Measurements from ENCODE around the gene SPTB. TPM values are rescaled to one million over a fixed set of nuclear protein-coding genes. Genes with fewer than 3 reads are reported as not detected.

Gene SPTB
- total and polyA plus RNA-seq, 10 of the 15 experiments (the other 5 are each of a cell fraction or from before 2014, with no cell fraction given) = under 0.01 to 0.04 (median 0.02) TPM; not detected in 4

GRCh38 chr14:64706593-64707193 lies 173.0 kb downstream of the SPTB start:
- H3K9ac ChIP-seq (ENCODE audit: control insufficient read depth, insufficient read depth, low read length) = no peak overlapping the region
- in situ Hi-C loops (cut with MboI) (no loop called here), intact Hi-C loops (cut with micrococcal nuclease; ENCODE audit: unreplicated experiment) (no loop called here)
- no peak overlapping the region for H3K4me2 ChIP-seq (ENCODE audit: control insufficient read depth, insufficient read depth)
- H4K20me1 ChIP-seq (ENCODE audit: control insufficient read depth, insufficient read depth) = no peaks in the 10 kb centered on the region
- H3K4me1 ChIP-seq (ENCODE audit: control insufficient read depth, insufficient read depth, low read length) = peaks cover 5% of the 10 kb centered on the region; the same call in 1 of the 2 replicates
- ChIA-PET POLR2A (interaction anchor here (0.6 kb wide), 1 partner anchor 74 kb away, joined by 9 read pairs; no protein-coding TSS in a partner anchor), RAD21 (ENCODE audit: unreplicated experiment) (no interaction called here), SMC1A (ENCODE audit: uncharacterized antibody, unreplicated experiment) (interaction anchor here (1.0 to 1.5 kb wide), 4 partner anchors 9 to 33 kb away, joined by 3 to 4 read pairs (median 4); no protein-coding TSS in a partner anchor), CTCF (interaction anchor here (1.2 to 3.3 kb wide), 2 partner anchors 10 to 11 kb away, joined by 3 to 10 read pairs; no protein-coding TSS in a partner anchor)
- FAIRE-seq (no peak), DNase-seq (ENCODE audit: low read depth, low spot score) (no peak), ATAC-seq (no peak)
- no peak overlapping the region for H3K27ac ChIP-seq (ENCODE audit: control insufficient read depth, insufficient read depth)
- peaks cover 5 to 19% of the 10 kb centered on the region in 2 experiments; a peak in 3 of 4 replicates for H3K27me3 ChIP-seq (replicated peaks in 1 of 2; ENCODE audit: control insufficient read depth in 2 of 2, insufficient read depth in 2 of 2, low read length in 1 of 2)
- no peaks in the 10 kb centered on the region for H3K9me3 ChIP-seq (replicated peaks; ENCODE audit: control insufficient read depth, insufficient read depth, low read length)
- no peak overlapping the region for H3K4me3 ChIP-seq
- 38% methylated on average over 12 of the region's 14 CpGs for WGBS (ENCODE audit: insufficient coverage, insufficient replicate concordance, low lambda C conversion rate, missing lambda C conversion rate)
- no peak overlapping the region for H2AFZ ChIP-seq (ENCODE audit: control insufficient read depth, low read depth, low read length)
- TF ChIP-seq NR2C2 (IDR thresholded peaks at IDR 0.05; ENCODE audit: borderline replicate concordance, control insufficient read depth, insufficient read length, low read depth) = no peak
- no peak for TF ChIP-seq JUND (IDR thresholded peaks at IDR 0.05; ENCODE audit: low read depth, low read length)
- no peak for TF ChIP-seq ZNF207 (IDR thresholded peaks at IDR 0.05; ENCODE audit: borderline replicate concordance)
- TF ChIP-seq HDAC6 (IDR thresholded peaks at IDR 0.05; ENCODE audit: unreplicated experiment) = no peak
- no peak for TF ChIP-seq RAD51 (IDR thresholded peaks at IDR 0.05)
- TF ChIP-seq RBBP5 (conservative IDR thresholded peaks at IDR 0.05) = no peak
- TF ChIP-seq CBX5 (IDR thresholded peaks at IDR 0.05; ENCODE audit: low read depth) = no peak
- TF ChIP-seq NRF1 (conservative IDR thresholded peaks at IDR 0.05; ENCODE audit: low read depth, low read length) = no peak
- no peak for TF ChIP-seq LARP7 (IDR thresholded peaks at IDR 0.05)
- no peak for TF ChIP-seq REST (IDR thresholded peaks at IDR 0.05; ENCODE audit: low read depth, low read length)
- no peak for TF ChIP-seq PML (IDR thresholded peaks at IDR 0.05; ENCODE audit: low read length)
- no peak for TF ChIP-seq IKZF1 (conservative IDR thresholded peaks at IDR 0.05)
- TF ChIP-seq POU2F2 (IDR thresholded peaks at IDR 0.05; ENCODE audit: borderline replicate concordance, low read depth, low read length) = no peak
- no peak for TF ChIP-seq NFIC (IDR thresholded peaks at IDR 0.05; ENCODE audit: low read depth, low read length)
- TF ChIP-seq BRCA1 (IDR thresholded peaks at IDR 0.05; ENCODE audit: low read depth, low read length) = no peak
- TF ChIP-seq MYB (IDR thresholded peaks at IDR 0.05; ENCODE audit: borderline replicate concordance, low read depth, low read length) = no peak
- no peak for TF ChIP-seq ZBTB33 (IDR thresholded peaks at IDR 0.05)
- no TSS peak for BruUV-seq (replicated peaks)
- H3K79me2 ChIP-seq (ENCODE audit: control insufficient read depth, insufficient read depth, low read length) = no peaks in the 10 kb centered on the region
- H3K36me3 ChIP-seq (ENCODE audit: control insufficient read depth in 2 of 2, insufficient read depth in 2 of 2, low read length in 1 of 2) = no peaks in the 10 kb centered on the region
